H9 (cell line): Measurements from ENCODE around the gene CFAP57. TPM values are rescaled to one million over a fixed set of nuclear protein-coding genes. Genes with fewer than 3 reads are reported as not detected.

ENCODE experiments used
- DNase-seq: peaks from one replicate; pipeline ENCODE4 v3.0.0-alpha.2; 2017
- H2AFZ ChIP-seq: one replicate; pipeline ENCODE4 v1.6.1; 2013; ENCODE audit warnings: mild to moderate bottlenecking, low read length, control low read depth, moderate library complexity
- H2AK5ac ChIP-seq: 2 replicates; pipeline ENCODE4 v1.6.1; 2013; ENCODE audit warnings: low read length, control low read depth, mixed read lengths; ENCODE audit not compliant: insufficient read length
- H2BK120ac ChIP-seq: one replicate; pipeline ENCODE4 v1.6.1; 2013; ENCODE audit warnings: low read depth, mild to moderate bottlenecking, low read length, control low read depth, inconsistent platforms; ENCODE audit not compliant: poor library complexity, severe bottlenecking
- H2BK12ac ChIP-seq: 2 replicates; pipeline ENCODE4 v1.6.1; 2013; ENCODE audit warnings: low read length, control low read depth, mixed read lengths, low read depth; ENCODE audit not compliant: insufficient read length
- H2BK15ac ChIP-seq: 2 replicates; pipeline ENCODE4 v1.6.1; 2013; ENCODE audit warnings: low read depth, low read length, control low read depth
- H2BK20ac ChIP-seq: one replicate; pipeline ENCODE4 v1.6.1; 2013; ENCODE audit warnings: low read depth, mild to moderate bottlenecking, low read length, control low read depth, inconsistent platforms; ENCODE audit not compliant: poor library complexity, severe bottlenecking
- H2BK5ac ChIP-seq: 2 replicates; pipeline ENCODE4 v1.6.1; 2013; ENCODE audit warnings: low read length, control low read depth, mixed read lengths; ENCODE audit not compliant: insufficient read length
- H3K14ac ChIP-seq: 2 replicates; pipeline ENCODE4 v1.6.1; 2013; ENCODE audit warnings: low read length, control low read depth; ENCODE audit not compliant: insufficient read depth
- H3K18ac ChIP-seq: 2 replicates; pipeline ENCODE4 v1.6.1; 2013; ENCODE audit warnings: low read depth, mild to moderate bottlenecking, mixed read lengths, low read length, control low read depth; ENCODE audit not compliant: insufficient read length
- H3K23ac ChIP-seq: 2 replicates; pipeline ENCODE4 v1.6.1; 2013; ENCODE audit warnings: low read length, control low read depth, mixed read lengths, low read depth; ENCODE audit not compliant: insufficient read length
- H3K23me2 ChIP-seq: 2 replicates; pipeline ENCODE4 v1.6.1; 2013; ENCODE audit warnings: low read depth, mild to moderate bottlenecking, mixed read lengths, low read length, control low read depth; ENCODE audit not compliant: insufficient read length, poor library complexity, severe bottlenecking
- H3K27ac ChIP-seq: 2 replicates; pipeline ENCODE4 v1.5.1; 2013; ENCODE audit warnings: low read length, control low read depth, mixed read lengths, low read depth; ENCODE audit not compliant: insufficient read length
- H3K27me3 ChIP-seq: 2 replicates; pipeline ENCODE4 v1.6.1; 2013; ENCODE audit warnings: low read length, control low read depth, inconsistent platforms; ENCODE audit not compliant: insufficient read depth
- H3K4ac ChIP-seq: 2 replicates; pipeline ENCODE4 v1.6.1; 2013; ENCODE audit warnings: low read depth, mild to moderate bottlenecking, control low read depth, inconsistent platforms, low read length, moderate library complexity
- H3K4me1 ChIP-seq: 2 replicates; pipeline ENCODE4 v1.6.1; 2013; ENCODE audit warnings: low read length, control low read depth, inconsistent platforms; ENCODE audit not compliant: insufficient read depth
- H3K4me2 ChIP-seq: 2 replicates; pipeline ENCODE4 v1.6.1; 2013; ENCODE audit warnings: low read length, control low read depth, mixed read lengths; ENCODE audit not compliant: insufficient read length, insufficient read depth
- H3K56ac ChIP-seq: 2 replicates; pipeline ENCODE4 v1.6.1; 2013; ENCODE audit warnings: low read depth, mild to moderate bottlenecking, mixed read lengths, low read length, control low read depth; ENCODE audit not compliant: insufficient read length
- H3K79me1 ChIP-seq: 2 replicates; pipeline ENCODE4 v1.6.1; 2013; ENCODE audit warnings: low read depth, mild to moderate bottlenecking, moderate library complexity, low read length, control low read depth, inconsistent platforms; ENCODE audit not compliant: insufficient read depth, poor library complexity, severe bottlenecking
- H3K79me2 ChIP-seq: 2 replicates; pipeline ENCODE4 v1.6.1; 2013; ENCODE audit warnings: low read length, control low read depth, inconsistent platforms; ENCODE audit not compliant: insufficient read depth
- H3K9ac ChIP-seq: 2 replicates; pipeline ENCODE4 v1.6.1; 2013; ENCODE audit warnings: low read length, control low read depth, mixed read lengths; ENCODE audit not compliant: insufficient read length; ENCODE audit errors: extremely low read depth
- H3K9me3 ChIP-seq: one replicate; pipeline ENCODE4 v1.6.1; 2013; ENCODE audit warnings: low read depth, low read length, inconsistent platforms; ENCODE audit not compliant: control insufficient read depth
- H3T11ph ChIP-seq: one replicate; pipeline ENCODE4 v1.6.1; 2013; ENCODE audit warnings: mild to moderate bottlenecking, low read length, control low read depth, inconsistent platforms
- H4K20me1 ChIP-seq: one replicate; pipeline ENCODE4 v1.6.1; 2013; ENCODE audit not compliant: control insufficient read depth, insufficient read length, insufficient read depth
- H4K5ac ChIP-seq: 2 replicates; pipeline ENCODE4 v1.6.1; 2013; ENCODE audit warnings: low read depth, mild to moderate bottlenecking, mixed read lengths, low read length, control low read depth; ENCODE audit not compliant: insufficient read length
- H4K8ac ChIP-seq: replicated peaks from 2 replicates; pipeline ENCODE4 v1.6.1; 2013; ENCODE audit warnings: low read length, control low read depth, mixed read lengths, low read depth; ENCODE audit not compliant: insufficient read length
- H4K91ac ChIP-seq: 2 replicates; pipeline ENCODE4 v1.6.1; 2013; ENCODE audit warnings: low read depth, mild to moderate bottlenecking, moderate library complexity, mixed read lengths, low read length, control low read depth; ENCODE audit not compliant: insufficient read length
- H3K27ac Mint-ChIP-seq, 3 experiments: 2 replicates in 2 of 3; 3 replicates in 1 of 3; pipeline ENCODE4 v1.8.0; 2020 to 2021; ENCODE audit warnings: mixed read lengths in 3 of 3, mild to moderate bottlenecking in 1 of 3, moderate library complexity in 1 of 3
- H3K27me3 Mint-ChIP-seq: 2 replicates; pipeline ENCODE4 v1.8.0; 2021; ENCODE audit warnings: low read depth, mild to moderate bottlenecking, moderate library complexity, mixed read lengths
- H3K36me3 Mint-ChIP-seq, 3 experiments: 2 replicates in 2 of 3; 3 replicates in 1 of 3; pipeline ENCODE4 v1.8.0; 2020 to 2021; ENCODE audit warnings: low read depth in 3 of 3, mixed read lengths in 3 of 3; ENCODE audit not compliant: insufficient read depth in 1 of 3
- H3K4me1 Mint-ChIP-seq, 2 experiments: 2 replicates each; pipeline ENCODE4 v1.8.0; 2020; ENCODE audit warnings: mixed read lengths in 2 of 2
- H3K4me3 Mint-ChIP-seq, 2 experiments: 2 replicates in 1 of 2; 3 replicates in 1 of 2; pipeline ENCODE4 v1.8.0; 2020 to 2021; ENCODE audit warnings: mild to moderate bottlenecking in 2 of 2, mixed read lengths in 2 of 2, moderate library complexity in 1 of 2
- H3K9me3 Mint-ChIP-seq, 2 experiments: 2 replicates in 1 of 2; 3 replicates in 1 of 2; pipeline ENCODE4 v1.8.0; 2020; ENCODE audit warnings: mild to moderate bottlenecking in 2 of 2, mixed read lengths in 2 of 2, moderate library complexity in 1 of 2
- CTCF ChIP-seq: fragments of 200-600 bp; sonication (generic); conservative IDR thresholded peaks from 3 replicates; pipeline ENCODE4 v1.8.0; 2021; ENCODE audit warnings: antibody characterized with exemption, mild to moderate bottlenecking
- WGBS: extraction: QIAGEN DNeasy Blood & Tissue Kit; methylation state at CpG from one replicate; pipeline ENCODE4 v1.1.7; 2013; ENCODE audit warnings: missing lambda C conversion rate, low lambda C conversion rate, mixed read lengths; ENCODE audit not compliant: insufficient read length; ENCODE audit errors: extremely low coverage; 5-methylcytosine and 5-hydroxymethylcytosine counted together
- total RNA-seq: library from RNA; stranded (reverse); gene quantifications from 2 replicates; pipeline ENCODE4 v1.2.1, GENCODE V29; 2021

The CFAP57 gene
- total RNA-seq, 1 experiment from 2014 or later, result 0.33 TPM

- Histone ChIP-seq H3K9ac (no peak overlapping the region), H4K91ac (no peak overlapping the region), H3K79me2 (no peaks in the 10 kb centered on the region), H2BK5ac (no peak overlapping the region), H3K4ac (no peak overlapping the region), H3T11ph (no peak overlapping the region), H3K18ac (no peak overlapping the region), H2BK12ac (no peak overlapping the region), H3K27me3 (no peaks in the 10 kb centered on the region), H2BK20ac (no peak overlapping the region), H3K79me1 (no peaks in the 10 kb centered on the region), H2BK120ac (no peak overlapping the region), H2BK15ac (no peak overlapping the region), H3K9me3 (no peaks in the 10 kb centered on the region), H3K23me2 (no peaks in the 10 kb centered on the region), H3K23ac (no peak overlapping the region), H2AK5ac (no peak overlapping the region), H3K14ac (no peak overlapping the region), H3K27ac (no peak overlapping the region), H4K20me1 (no peaks in the 10 kb centered on the region), H2AFZ (no peak overlapping the region), H4K8ac (no peak overlapping the region), H3K4me2 (no peak overlapping the region), H4K5ac (no peak overlapping the region), H3K56ac (no peak overlapping the region), H3K4me1 (peaks cover under 1% of the 10 kb centered on the region; the same call in 1 of the 2 replicates)
- no peak for DNase-seq
- no CpG with 5 or more reads among the region's 6 CpGs for WGBS
- H3K4me1 Mint-ChIP-seq, result peaks cover 12 to 13% of the 10 kb centered on the region in 2 experiments
- H3K9me3 Mint-ChIP-seq, result no peaks in the 10 kb centered on the region; a peak in 2 of 5 replicates
- no peak overlapping the region for H3K27ac Mint-ChIP-seq
- H3K36me3 Mint-ChIP-seq, result no peaks in the 10 kb centered on the region
- peaks cover 7% of the 10 kb centered on the region for H3K27me3 Mint-ChIP-seq
- H3K4me3 Mint-ChIP-seq, result no peak overlapping the region
- no peak for TF ChIP-seq CTCF
Observed at GRCh38 chr1:43153443-43153842, 18.7 kb upstream of the CFAP57 start.
